SH-SY5Y (cell line): ENCODE results near the gene CLMN.

ENCODE experiments used
- GATA2 ChIP-seq: IDR thresholded peaks from 2 replicates; pipeline ENCODE4 v1.6.1; 2011; ENCODE audit warnings: mild to moderate bottlenecking, low read depth, low read length
- GATA3 ChIP-seq: IDR thresholded peaks from 2 replicates; pipeline ENCODE4 v1.6.1; 2011; ENCODE audit warnings: low read depth, mild to moderate bottlenecking, low read length, moderate library complexity

DNA sequence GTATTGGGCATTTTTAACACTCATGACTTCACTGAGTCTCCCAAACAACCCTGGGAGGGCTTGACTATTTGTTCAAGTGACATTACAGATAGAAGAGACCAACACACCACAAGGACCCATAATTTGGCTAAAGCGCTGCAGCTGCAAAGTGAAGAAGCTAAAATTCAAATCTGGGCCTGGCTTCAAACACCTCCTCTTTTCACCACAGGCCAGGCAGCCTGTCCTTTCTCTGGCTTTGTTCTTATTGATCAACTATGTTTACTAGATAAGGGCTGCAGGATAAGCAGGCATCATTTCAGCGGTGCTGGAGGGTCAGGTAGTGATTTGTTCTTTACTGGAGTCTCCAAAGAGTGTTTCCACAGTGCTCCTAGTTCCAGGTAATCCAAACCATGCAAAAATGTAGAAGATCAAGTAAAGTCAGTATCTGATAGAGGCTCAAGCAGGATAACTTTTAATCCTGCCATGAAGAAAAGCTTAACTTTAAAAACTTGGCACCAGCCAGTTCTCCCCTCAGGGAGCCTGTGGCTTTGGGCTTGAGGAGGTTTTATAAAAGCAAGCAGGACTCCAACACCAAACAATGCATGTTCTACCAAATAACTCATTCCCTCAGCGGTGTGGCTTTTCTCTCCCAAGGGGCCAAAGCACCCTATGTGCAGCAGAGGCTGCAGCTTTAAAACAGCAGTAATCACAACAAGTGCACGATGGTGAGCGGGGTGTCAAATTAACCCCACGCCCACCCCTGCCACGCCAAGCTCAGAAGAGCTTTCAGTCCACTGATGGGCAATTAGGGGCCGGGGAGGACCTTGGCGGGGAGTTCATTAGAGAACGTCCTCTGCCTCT is 16.8 kb downstream of the CLMN start:
- TF ChIP-seq GATA2 (no peak), GATA3 (no peak)
